GM23338 (cell line): Measurements from ENCODE around the gene MTA2. TPM values are rescaled to one million over a fixed set of nuclear protein-coding genes. Genes with fewer than 3 reads are reported as not detected.
A peak's percentile ranks its signal among the peaks of the same experiment; 100 is the strongest.

ENCODE experiments used
- ATAC-seq: fragments of 200-7000 bp; cut with Tn5 transposase; 3 replicates; pipeline ENCODE4 v1.9.1; 2020
- DNase-seq: peaks from one replicate; pipeline ENCODE4 v3.0.0-alpha.2; 2015; ENCODE audit warnings: low spot score
- H2AFZ ChIP-seq: fragments of 200-600 bp; sonication (generic); 2 replicates; pipeline ENCODE4 v1.8.0; 2016; ENCODE audit warnings: antibody characterized with exemption, mild to moderate bottlenecking, moderate library complexity
- H3F3A ChIP-seq: fragments of 200-600 bp; sonication (generic); replicated peaks from 2 replicates; pipeline ENCODE4 v1.8.0; 2017; ENCODE audit warnings: antibody characterized with exemption, mixed run types, low read depth
- H3K27ac ChIP-seq: fragments of 200-600 bp; sonication (generic); 2 replicates; pipeline ENCODE4 v1.6.1; 2016; ENCODE audit warnings: low read depth
- H3K27me3 ChIP-seq: fragments of 200-600 bp; sonication (generic); 2 replicates; pipeline ENCODE4 v1.8.0; 2016; ENCODE audit warnings: mild to moderate bottlenecking, mixed run types, moderate library complexity; ENCODE audit not compliant: insufficient read depth
- H3K36me3 ChIP-seq: fragments of 200-600 bp; sonication (generic); 2 replicates; pipeline ENCODE4 v1.8.0; 2016; ENCODE audit warnings: mild to moderate bottlenecking; ENCODE audit not compliant: insufficient read depth
- H3K4me1 ChIP-seq: fragments of 200-600 bp; sonication (generic); 2 replicates; pipeline ENCODE4 v1.8.0; 2016; ENCODE audit warnings: mild to moderate bottlenecking, moderate library complexity; ENCODE audit not compliant: insufficient read depth
- H3K4me2 ChIP-seq: fragments of 200-600 bp; sonication (generic); 2 replicates; pipeline ENCODE4 v1.7.1; 2017; ENCODE audit warnings: mixed run types
- H3K4me3 ChIP-seq: fragments of 200-600 bp; sonication (generic); 2 replicates; pipeline ENCODE4 v1.6.1; 2016; ENCODE audit warnings: mixed run types
- H3K79me2 ChIP-seq: fragments of 200-600 bp; sonication (generic); replicated peaks from 2 replicates; pipeline ENCODE4 v1.8.0; 2017; ENCODE audit warnings: mild to moderate bottlenecking; ENCODE audit not compliant: insufficient read depth
- H3K9me2 ChIP-seq: fragments of 200-600 bp; sonication (generic); 2 replicates; pipeline ENCODE4 v1.8.0; 2017; ENCODE audit not compliant: insufficient read depth
- H4K20me1 ChIP-seq: fragments of 200-600 bp; sonication (generic); replicated peaks from 2 replicates; pipeline ENCODE4 v1.8.0; 2017; ENCODE audit warnings: mild to moderate bottlenecking; ENCODE audit not compliant: insufficient read depth
- H3K27ac Mint-ChIP-seq: 2 replicates; pipeline ENCODE4 v1.8.0; 2020; ENCODE audit warnings: inconsistent platforms, mild to moderate bottlenecking, moderate library complexity, mixed read lengths
- H3K27me3 Mint-ChIP-seq: 3 replicates; pipeline ENCODE4 v1.8.0; 2022; ENCODE audit warnings: low read depth, mild to moderate bottlenecking, moderate library complexity, mixed read lengths, inconsistent platforms; ENCODE audit not compliant: insufficient read depth, poor library complexity
- H3K36me3 Mint-ChIP-seq: 3 replicates; pipeline ENCODE4 v1.8.0; 2021; ENCODE audit warnings: low read depth, mild to moderate bottlenecking, inconsistent platforms, moderate library complexity, mixed read lengths
- H3K4me1 Mint-ChIP-seq: 3 replicates; pipeline ENCODE4 v1.8.0; 2020; ENCODE audit warnings: mild to moderate bottlenecking, inconsistent platforms, mixed read lengths
- H3K4me3 Mint-ChIP-seq: 3 replicates; pipeline ENCODE4 v1.8.0; 2021; ENCODE audit warnings: moderate library complexity, mild to moderate bottlenecking, inconsistent platforms, mixed read lengths
- H3K9me3 Mint-ChIP-seq: 3 replicates; pipeline ENCODE4 v1.8.0; 2020; ENCODE audit warnings: moderate library complexity, mild to moderate bottlenecking, inconsistent platforms, mixed read lengths
- CREB1 ChIP-seq: fragments of 250-450 bp; sonication (Bioruptor Pico); IDR thresholded peaks from 2 replicates; pipeline ENCODE4 v1.5.0; 2020; ENCODE audit warnings: low read depth, mild to moderate bottlenecking, moderate library complexity
- EZH2phosphoT487 ChIP-seq: fragments of 200-600 bp; sonication (generic); IDR thresholded peaks from one replicate; pipeline ENCODE4 v1.8.1; 2018; ENCODE audit warnings: antibody characterized with exemption; ENCODE audit not compliant: unreplicated experiment
- JUNB ChIP-seq: IDR thresholded peaks from one replicate; pipeline ENCODE4 v1.6.1; 2016; ENCODE audit warnings: antibody characterized with exemption; ENCODE audit not compliant: unreplicated experiment
- NANOG ChIP-seq: IDR thresholded peaks from 2 replicates; pipeline ENCODE4 v1.6.1; 2016; ENCODE audit warnings: antibody characterized with exemption, borderline replicate concordance
- POLR2AphosphoS5 ChIP-seq: IDR thresholded peaks from 2 replicates; pipeline ENCODE4 v1.6.1; 2016; ENCODE audit warnings: antibody characterized with exemption, low read depth
- REST ChIP-seq: IDR thresholded peaks from one replicate; pipeline ENCODE4 v1.6.1; 2018; ENCODE audit warnings: antibody characterized with exemption; ENCODE audit not compliant: unreplicated experiment
- STAT1 ChIP-seq: IDR thresholded peaks from one replicate; pipeline ENCODE4 v1.6.1; 2016; ENCODE audit warnings: antibody characterized with exemption; ENCODE audit not compliant: unreplicated experiment
- ZNF114 ChIP-seq: fragments of 250-450 bp; sonication (Bioruptor Pico); IDR thresholded peaks from 2 replicates; pipeline ENCODE4 v1.5.0; 2020; ENCODE audit warnings: mild to moderate bottlenecking, moderate library complexity
- polyA plus RNA-seq: library from polyadenylated mRNA; unstranded; fragments of >200 nt; fragmentation: Nextera tagmentation; extraction: Ambion mirVana; gene quantifications from 2 replicates; pipeline ENCODE4 v1.2.1, GENCODE V29; 2016
- total RNA-seq: library from RNA; depleted of rRNA; stranded (reverse); fragments of >200 nt; shearing (Covaris generic); gene quantifications from 2 replicates; pipeline ENCODE4 v1.2.3, GENCODE V29; 2014
- TF ChIP-seq, protein P1 (sequence below): IDR thresholded peaks from 2 replicates; pipeline ENCODE4 v1.6.1; 2016; ENCODE audit warnings: antibody characterized with exemption
- TF ChIP-seq, protein P2 (sequence below), 2 experiments: fragments of 200-600 bp in 1 of 2; sonication (generic) in 1 of 2; conservative IDR thresholded peaks; 2 replicates each; pipeline versions ENCODE4 v1.5.1 to v1.6.1; 2016 to 2017; ENCODE audit warnings: antibody characterized with exemption in 2 of 2, low read depth in 2 of 2, mild to moderate bottlenecking in 2 of 2, moderate library complexity in 1 of 2

The MTA2 gene
- total and polyA plus RNA-seq, 2 experiments from 2014 or later: 22.9 to 102 TPM

- Mint-ChIP-seq H3K4me3 (peak overlapping the region; percentile 54), H3K4me1 (peaks cover 54% of the 10 kb centered on the region), H3K9me3 (no peaks in the 10 kb centered on the region; the same call in 1 of the 3 replicates), H3K27me3 (peaks cover 45% of the 10 kb centered on the region), H3K27ac (peak overlapping the region; percentile 87), H3K36me3 (peaks cover 28% of the 10 kb centered on the region)
- H3K9me2 ChIP-seq: no peaks in the 10 kb centered on the region
- ATAC-seq (peak; percentile 46), DNase-seq (peak; percentile 88)
- peaks cover 19% of the 10 kb centered on the region for H4K20me1 ChIP-seq
- peaks cover 32% of the 10 kb centered on the region for H3K27me3 ChIP-seq
- peaks cover 45% of the 10 kb centered on the region for H3K4me1 ChIP-seq
- H3K36me3 ChIP-seq: peaks cover 8% of the 10 kb centered on the region; the same call in 1 of the 2 replicates
- H3K79me2 ChIP-seq: 0 out of 2 replicates have a peak, but pooled peaks cover under 1% of the 10 kb centered on the region
- peak overlapping the region; percentile 60; the same call in 1 of the 2 replicates for H3K27ac ChIP-seq
- H3F3A ChIP-seq: peaks cover 44% of the 10 kb centered on the region
- no peak overlapping the region for H2AFZ ChIP-seq
- H3K4me2 ChIP-seq: peak overlapping the region; percentile 78
- peak overlapping the region; percentile 36 for H3K4me3 ChIP-seq
- no peak; the same call in 1 of the 2 replicates for TF ChIP-seq POLR2AphosphoS5
- TF ChIP-seq CREB1 (CRISPR knock-in tag): peak; percentile 58; the same call in 1 of the 2 replicates
- TF ChIP-seq, protein P1, sequence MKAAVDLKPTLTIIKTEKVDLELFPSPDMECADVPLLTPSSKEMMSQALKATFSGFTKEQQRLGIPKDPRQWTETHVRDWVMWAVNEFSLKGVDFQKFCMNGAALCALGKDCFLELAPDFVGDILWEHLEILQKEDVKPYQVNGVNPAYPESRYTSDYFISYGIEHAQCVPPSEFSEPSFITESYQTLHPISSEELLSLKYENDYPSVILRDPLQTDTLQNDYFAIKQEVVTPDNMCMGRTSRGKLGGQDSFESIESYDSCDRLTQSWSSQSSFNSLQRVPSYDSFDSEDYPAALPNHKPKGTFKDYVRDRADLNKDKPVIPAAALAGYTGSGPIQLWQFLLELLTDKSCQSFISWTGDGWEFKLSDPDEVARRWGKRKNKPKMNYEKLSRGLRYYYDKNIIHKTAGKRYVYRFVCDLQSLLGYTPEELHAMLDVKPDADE: no peak
Observed at GRCh38 chr11:62553080-62553838, 48.4 kb downstream of the MTA2 start.

- Histone ChIP-seq H3K27ac (peak overlapping the region; percentile 60; the same call in 1 of the 2 replicates), H3K4me2 (peak overlapping the region; percentile 78), H3F3A (peaks cover 41% of the 10 kb centered on the region), H2AFZ (no peak overlapping the region), H3K36me3 (peaks cover 2% of the 10 kb centered on the region; the same call in 1 of the 2 replicates), H3K27me3 (peaks cover 39% of the 10 kb centered on the region), H3K4me3 (peak overlapping the region; percentile 36), H3K79me2 (no peaks in the 10 kb centered on the region), H3K4me1 (peaks cover 44% of the 10 kb centered on the region), H4K20me1 (peaks cover 14% of the 10 kb centered on the region), H3K9me2 (no peaks in the 10 kb centered on the region)
- peak overlapping the region; percentile 54 for H3K4me3 Mint-ChIP-seq
- peaks cover 51% of the 10 kb centered on the region for H3K27me3 Mint-ChIP-seq
- peak overlapping the region; percentile 87 for H3K27ac Mint-ChIP-seq
- peaks cover 21% of the 10 kb centered on the region for H3K36me3 Mint-ChIP-seq
- DNase-seq: peak; percentile 67
- no peaks in the 10 kb centered on the region; the same call in 1 of the 3 replicates for H3K9me3 Mint-ChIP-seq
- H3K4me1 Mint-ChIP-seq: peaks cover 60% of the 10 kb centered on the region
- ATAC-seq: peak; percentile 10
- TF ChIP-seq NANOG: no peak
- no peak for TF ChIP-seq CREB1 (CRISPR knock-in tag)
- TF ChIP-seq REST: no peak
- TF ChIP-seq STAT1: no peak
- no peak for TF ChIP-seq JUNB
- no peak for TF ChIP-seq ZNF114 (CRISPR knock-in tag)
- TF ChIP-seq, protein P2, sequence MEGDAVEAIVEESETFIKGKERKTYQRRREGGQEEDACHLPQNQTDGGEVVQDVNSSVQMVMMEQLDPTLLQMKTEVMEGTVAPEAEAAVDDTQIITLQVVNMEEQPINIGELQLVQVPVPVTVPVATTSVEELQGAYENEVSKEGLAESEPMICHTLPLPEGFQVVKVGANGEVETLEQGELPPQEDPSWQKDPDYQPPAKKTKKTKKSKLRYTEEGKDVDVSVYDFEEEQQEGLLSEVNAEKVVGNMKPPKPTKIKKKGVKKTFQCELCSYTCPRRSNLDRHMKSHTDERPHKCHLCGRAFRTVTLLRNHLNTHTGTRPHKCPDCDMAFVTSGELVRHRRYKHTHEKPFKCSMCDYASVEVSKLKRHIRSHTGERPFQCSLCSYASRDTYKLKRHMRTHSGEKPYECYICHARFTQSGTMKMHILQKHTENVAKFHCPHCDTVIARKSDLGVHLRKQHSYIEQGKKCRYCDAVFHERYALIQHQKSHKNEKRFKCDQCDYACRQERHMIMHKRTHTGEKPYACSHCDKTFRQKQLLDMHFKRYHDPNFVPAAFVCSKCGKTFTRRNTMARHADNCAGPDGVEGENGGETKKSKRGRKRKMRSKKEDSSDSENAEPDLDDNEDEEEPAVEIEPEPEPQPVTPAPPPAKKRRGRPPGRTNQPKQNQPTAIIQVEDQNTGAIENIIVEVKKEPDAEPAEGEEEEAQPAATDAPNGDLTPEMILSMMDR (conservative IDR thresholded peaks at IDR 0.05; ENCODE audit: low read depth in 2 of 2): no peak
- TF ChIP-seq EZH2phosphoT487: no peak
Observed at GRCh38 chr11:62552485-62553079, 49.1 kb downstream of the MTA2 start.
